Psoas muscle (tissue), 8 donors: ENCODE results near the gene PHLPP1. TPM values are rescaled to one million over a fixed set of nuclear protein-coding genes. Genes with fewer than 3 reads are reported as not detected.

Experiments used
- ATAC-seq, 4 donors: fragments of 200-7000 bp; cut with Tn5 transposase; one replicate each; pipeline ENCODE4 v1.9.1; 2020; ENCODE audit warnings: moderate library complexity in 3 of 4, mild to moderate bottlenecking in 2 of 4
- DNase-seq, 2 donors: peaks; one replicate each; pipeline ENCODE4 v3.0.0-alpha.2; 2020
- H3K27ac ChIP-seq: fragments of 200-600 bp; one replicate; pipeline ENCODE4 v1.8.0; 2022
- H3K27me3 ChIP-seq, 3 donors: fragments of 200-600 bp in 1 of 3; one replicate each; pipeline versions ENCODE4 v1.6.1 to v1.8.0; 2013 to 2022; ENCODE audit warnings: low read length in 2 of 3, mild to moderate bottlenecking in 2 of 3, moderate library complexity in 1 of 3; ENCODE audit not compliant: insufficient read depth in 3 of 3
- H3K36me3 ChIP-seq, 2 donors: fragments of 200-600 bp in 1 of 2; one replicate each; pipeline versions ENCODE4 v1.6.1 to v1.8.0; 2013 to 2022; ENCODE audit warnings: low read depth in 1 of 2, mild to moderate bottlenecking in 1 of 2, moderate library complexity in 1 of 2; ENCODE audit not compliant: insufficient read depth in 1 of 2
- H3K4me1 ChIP-seq: fragments of 200-600 bp; one replicate; pipeline ENCODE4 v1.8.0; 2022
- H3K4me3 ChIP-seq: fragments of 200-600 bp; one replicate; pipeline ENCODE4 v1.8.0; 2022; ENCODE audit warnings: mild to moderate bottlenecking
- H3K9me3 ChIP-seq: fragments of 200-600 bp; one replicate; pipeline ENCODE4 v1.8.0; 2022
- WGBS, 3 donors: extraction: QIAGEN DNeasy Blood & Tissue Kit; methylation state at CpG; one replicate each; pipeline versions ENCODE4 v1.1.6 to v1.1.7; 2013; 5-methylcytosine and 5-hydroxymethylcytosine counted together
- intact Hi-C, 2 donors: fragments of 100-400 bp; cut with DNase I; formaldehyde crosslinking; loops; one replicate each; pipeline versions ENCODE4 v1.11.0 to v1.14.2; 2022
- polyA plus RNA-seq, 3 donors: library from polyadenylated mRNA; stranded (reverse); fragments of 200-250 nt; gene quantifications; one replicate each; pipeline ENCODE4 v1.2.3, GENCODE V29; 2013
- total RNA-seq, 4 donors: library from RNA; stranded (reverse); fragmentation: NEBNext Ultra II Directional in 2 of 4; extraction: Animal tissue kit (Norgen Biotek cat#: 25700) in 2 of 4; gene quantifications; one replicate each; pipeline versions ENCODE4 v1.2.1 to v1.2.4, GENCODE V29; 2021 to 2023
- TF ChIP-seq, protein P1 (sequence below): fragments of 200-600 bp; IDR thresholded peaks from one replicate; pipeline ENCODE4 v1.8.0; 2022; ENCODE audit warnings: antibody characterized with exemption
- donor health status: healthy with polysubstance abuse.
- donor health status: DM: no; HTN: no; CAD: no; lungs with moderate emphysema.
- donor health status: Bipolar disorder and iron deficiency.
- donor health status: healthy.
- donor health status: DM: yes; HTN: yes; CAD: no.
- donor health status: DM: no; HTN: no; CAD: no.
- donor health status: DM: no; HTN: no; CAD: no.
- donor health status: DM: yes; HTN: yes; CAD: no.

PHLPP1 gene
- total and polyA plus RNA-seq, 7 donors, result 0.79 to 6.4 (median 3.5) TPM

DNA sequence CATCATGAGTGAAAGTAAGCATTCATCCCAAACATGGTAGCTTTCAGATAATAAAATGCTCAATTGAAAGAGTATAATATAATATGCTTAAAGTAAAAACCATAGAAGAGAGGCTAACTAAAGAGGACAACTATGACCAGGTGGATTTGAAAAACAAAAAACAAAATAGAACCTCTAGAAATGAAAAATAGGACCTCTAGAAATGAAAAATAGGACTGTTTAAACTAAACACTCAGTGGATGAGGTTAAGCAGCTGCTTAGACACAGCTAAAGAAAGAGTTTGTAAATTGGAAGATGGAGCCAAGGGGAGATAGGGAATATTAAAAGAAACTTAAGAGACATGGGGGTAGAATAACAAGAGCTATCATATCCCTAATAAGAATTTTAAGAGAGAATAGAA is 302.6 kb downstream of the PHLPP1 start:
- H3K4me1 ChIP-seq, result no peaks in the 10 kb centered on the region
- TF ChIP-seq, protein P1, sequence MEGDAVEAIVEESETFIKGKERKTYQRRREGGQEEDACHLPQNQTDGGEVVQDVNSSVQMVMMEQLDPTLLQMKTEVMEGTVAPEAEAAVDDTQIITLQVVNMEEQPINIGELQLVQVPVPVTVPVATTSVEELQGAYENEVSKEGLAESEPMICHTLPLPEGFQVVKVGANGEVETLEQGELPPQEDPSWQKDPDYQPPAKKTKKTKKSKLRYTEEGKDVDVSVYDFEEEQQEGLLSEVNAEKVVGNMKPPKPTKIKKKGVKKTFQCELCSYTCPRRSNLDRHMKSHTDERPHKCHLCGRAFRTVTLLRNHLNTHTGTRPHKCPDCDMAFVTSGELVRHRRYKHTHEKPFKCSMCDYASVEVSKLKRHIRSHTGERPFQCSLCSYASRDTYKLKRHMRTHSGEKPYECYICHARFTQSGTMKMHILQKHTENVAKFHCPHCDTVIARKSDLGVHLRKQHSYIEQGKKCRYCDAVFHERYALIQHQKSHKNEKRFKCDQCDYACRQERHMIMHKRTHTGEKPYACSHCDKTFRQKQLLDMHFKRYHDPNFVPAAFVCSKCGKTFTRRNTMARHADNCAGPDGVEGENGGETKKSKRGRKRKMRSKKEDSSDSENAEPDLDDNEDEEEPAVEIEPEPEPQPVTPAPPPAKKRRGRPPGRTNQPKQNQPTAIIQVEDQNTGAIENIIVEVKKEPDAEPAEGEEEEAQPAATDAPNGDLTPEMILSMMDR, result no peak
- no peak overlapping the region for H3K4me3 ChIP-seq
- no peak overlapping the region for H3K27ac ChIP-seq
- intact Hi-C loops, result loop anchor here (2.0 to 10.0 kb wide), 5 partner anchors 97 to 424 kb away; no protein-coding TSS in a partner anchor
- no peak for ATAC-seq
- no peak for DNase-seq
- no peaks in the 10 kb centered on the region for H3K27me3 ChIP-seq
- no peaks in the 10 kb centered on the region for H3K36me3 ChIP-seq
- H3K9me3 ChIP-seq, result peaks cover 6% of the 10 kb centered on the region

DNA sequence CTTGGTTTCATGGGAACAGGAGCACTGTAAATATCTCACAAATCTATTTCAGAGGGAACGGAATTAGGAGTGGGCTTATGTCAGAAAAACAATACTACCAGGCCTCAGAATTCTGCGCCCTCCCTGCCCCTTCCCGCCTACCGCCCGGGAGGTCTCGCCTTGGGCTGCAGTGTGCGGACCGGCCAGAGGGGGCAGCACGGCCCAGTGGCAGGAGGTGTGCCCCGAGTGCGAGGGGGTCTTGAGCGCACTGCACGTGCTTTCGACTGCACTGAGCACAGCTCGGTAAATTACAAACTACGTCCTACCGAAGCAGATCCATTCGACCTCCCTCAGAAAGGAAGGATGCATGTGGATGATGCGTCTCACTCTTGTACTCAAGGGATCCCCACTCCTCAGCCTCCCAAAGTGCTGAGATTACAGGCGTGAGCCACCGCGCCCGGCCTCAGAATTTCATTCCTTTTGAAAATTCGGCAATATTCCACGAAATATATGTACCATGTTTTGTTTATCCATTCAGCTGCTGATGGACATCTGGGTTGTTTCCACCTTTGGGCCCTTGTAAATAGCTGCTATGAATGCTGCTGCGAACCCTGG is 307.2 kb downstream of the PHLPP1 start:
- H3K9me3 ChIP-seq, result peaks cover 6% of the 10 kb centered on the region
- TF ChIP-seq, protein P1, result peak; percentile 11
- H3K27ac ChIP-seq, result no peak overlapping the region
- no peaks in the 10 kb centered on the region for H3K4me1 ChIP-seq
- ATAC-seq (no peak), DNase-seq (no peak)
- no peak overlapping the region for H3K4me3 ChIP-seq
- WGBS, 3 donors, result 65 to 76% (median 70%) methylated on average over 26 of the region's 26 CpGs
- intact Hi-C loops, result no loop called here
- no peaks in the 10 kb centered on the region for H3K36me3 ChIP-seq
- no peaks in the 10 kb centered on the region for H3K27me3 ChIP-seq

DNA sequence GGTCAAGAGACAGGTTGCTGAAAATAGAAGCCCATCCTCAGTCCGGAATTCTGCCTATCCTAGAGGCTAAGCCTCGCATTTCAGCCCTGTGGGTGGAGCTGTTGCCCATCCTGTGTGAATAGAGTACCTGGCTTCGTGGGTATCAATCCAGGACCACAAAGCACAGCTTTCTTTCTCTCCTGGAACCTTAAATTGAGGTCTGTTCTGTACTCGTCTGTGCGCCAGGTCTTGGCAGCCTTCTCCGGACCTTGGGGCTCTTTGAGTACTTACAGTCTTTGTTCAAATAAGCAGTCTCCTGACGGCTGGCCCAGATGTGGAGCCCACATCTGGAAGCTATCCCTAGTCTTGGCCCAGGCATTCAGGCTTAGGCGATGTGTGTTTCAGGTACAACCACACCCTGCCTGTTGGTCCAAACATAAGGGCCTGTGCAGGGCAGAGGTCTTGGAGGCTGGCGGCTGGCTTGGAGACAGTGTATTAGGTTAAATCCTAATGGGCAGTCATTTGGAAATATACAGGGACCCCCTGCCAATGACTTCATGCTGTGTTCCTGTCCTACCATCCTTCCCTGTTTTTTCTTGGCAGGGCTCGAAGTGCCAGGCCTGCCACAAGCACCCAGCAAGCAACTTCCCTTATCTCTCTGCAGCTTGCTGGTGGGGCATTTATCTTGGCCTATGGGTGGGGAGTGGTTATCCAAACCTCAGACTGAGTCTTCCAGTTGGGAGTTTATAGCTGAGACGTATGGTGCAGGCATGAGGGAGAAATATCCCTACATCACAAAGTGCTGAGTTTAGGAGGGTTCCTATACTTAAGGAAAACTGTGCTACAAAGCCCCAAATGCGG is 310.1 kb downstream of the PHLPP1 start:
- no peaks in the 10 kb centered on the region for H3K4me1 ChIP-seq
- intact Hi-C loops, result no loop called here
- TF ChIP-seq, protein P1, result peak; percentile 31
- H3K36me3 ChIP-seq, result no peaks in the 10 kb centered on the region
- ATAC-seq (peak in 3 of 4 donors; percentile 64 to 76 (median 67)), DNase-seq (no peak)
- WGBS, 3 donors, result 63 to 77% (median 64%) methylated on average over 12 of the region's 12 CpGs
- H3K9me3 ChIP-seq, result no peaks in the 10 kb centered on the region
- H3K27ac ChIP-seq, result no peak overlapping the region
- H3K27me3 ChIP-seq, result no peaks in the 10 kb centered on the region
- H3K4me3 ChIP-seq, result no peak overlapping the region

DNA sequence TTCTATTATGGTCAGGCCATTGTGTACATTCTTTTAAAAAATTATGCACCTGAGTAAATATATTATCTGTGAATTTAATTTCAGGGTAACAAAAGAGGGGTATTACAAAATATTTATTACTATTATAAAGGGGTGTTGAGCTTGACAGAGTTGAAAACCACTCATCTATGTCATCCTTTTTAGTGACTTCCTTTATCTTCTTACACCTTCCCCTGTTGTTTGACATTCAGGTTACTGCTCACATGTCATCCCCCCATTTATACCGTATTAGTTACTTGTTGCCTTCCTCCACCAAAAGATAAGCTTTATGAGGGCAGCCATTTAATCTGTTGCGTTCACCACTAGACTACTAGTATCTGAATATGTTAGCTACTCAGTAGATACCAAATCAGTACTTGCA is 313.0 kb downstream of the PHLPP1 start:
- Histone ChIP-seq H3K36me3 (no peaks in the 10 kb centered on the region), H3K27me3 (no peaks in the 10 kb centered on the region), H3K9me3 (no peaks in the 10 kb centered on the region), H3K27ac (no peak overlapping the region), H3K4me1 (no peaks in the 10 kb centered on the region), H3K4me3 (no peak overlapping the region)
- no peak for DNase-seq
- 90 to 91% (median 91%) methylated on average over 2 of the region's 2 CpGs for WGBS, 3 donors
- intact Hi-C loops, result no loop called here
- no peak for ATAC-seq
- TF ChIP-seq, protein P1, result no peak

Other genes with a start within 250 kb of the PHLPP1 start
- 10 to 100 TPM; 19.4 to 38.2 (median 32.1) TPM for gene ZCCHC2, start 192.5 kb upstream of the PHLPP1 start, total RNA-seq
- 10 to 100 TPM in 2 of 3 donors, 1 to 10 TPM in 1; 4.0 to 41.8 (median 15.4) TPM for gene ZCCHC2, start 192.5 kb upstream of the PHLPP1 start, polyA plus RNA-seq